IMR-90 (cell line): Measurements from ENCODE around the gene HEATR1. TPM values are rescaled to one million over a fixed set of nuclear protein-coding genes. Genes with fewer than 3 reads are reported as not detected.

Experiments used
- ATAC-seq: fragments of 200-7000 bp; cut with Tn5 transposase; 2 replicates; pipeline ENCODE4 v1.9.1; 2020; ENCODE audit warnings: low read depth, mild to moderate bottlenecking, moderate library complexity
- BruUV-seq: library from RNA; stranded (reverse); fragments of 400-500 nt; replicated peaks from 2 replicates; lab custom pipeline; 2021; lab: Mats Ljungman, UMichigan
- CTCF ChIA-PET: fragments of 300-600 bp; formaldehyde crosslinking; extraction: SDS; loops from one replicate; lab custom pipeline; 2021; ENCODE audit warnings: antibody characterized with exemption; lab: Yijun Ruan, JAX
- POLR2A ChIA-PET: fragments of 300-600 bp; sonication (Branson Sonifier 250); formaldehyde crosslinking; loops from one replicate; lab custom pipeline; 2022; ENCODE audit warnings: antibody characterized with exemption; ENCODE audit not compliant: unreplicated experiment; lab: Charles Lee
- DNase-seq: peaks from one replicate; pipeline ENCODE4 v3.0.0; 2013
- H2AFZ ChIP-seq: replicated peaks from 2 replicates; pipeline ENCODE3; 2013; ENCODE audit warnings: low read length, mild to moderate bottlenecking; ENCODE audit not compliant: poor library complexity
- H2AK5ac ChIP-seq: 2 replicates; pipeline ENCODE4 v1.6.1; 2013; ENCODE audit warnings: low read depth, low read length, inconsistent platforms
- H2AK9ac ChIP-seq: replicated peaks from 2 replicates; pipeline ENCODE3; 2013; ENCODE audit warnings: mild to moderate bottlenecking, low read depth, low read length, moderate library complexity; ENCODE audit not compliant: poor library complexity
- H2BK120ac ChIP-seq: 2 replicates; pipeline ENCODE4 v1.6.1; 2013; ENCODE audit warnings: low read depth, low read length, inconsistent platforms
- H2BK15ac ChIP-seq: 3 replicates; pipeline ENCODE4 v1.6.1; 2013; ENCODE audit warnings: low read depth, low read length, inconsistent platforms
- H2BK20ac ChIP-seq: 2 replicates; pipeline ENCODE4 v1.6.1; 2013; ENCODE audit warnings: low read depth, mild to moderate bottlenecking, inconsistent platforms, low read length, moderate library complexity
- H2BK5ac ChIP-seq: 2 replicates; pipeline ENCODE4 v1.6.1; 2013; ENCODE audit warnings: mild to moderate bottlenecking, low read depth, low read length, inconsistent platforms; ENCODE audit not compliant: poor library complexity, severe bottlenecking
- H3K14ac ChIP-seq: replicated peaks from 2 replicates; pipeline ENCODE4 v1.6.1; 2013; ENCODE audit warnings: low read depth, low read length, inconsistent platforms
- H3K18ac ChIP-seq: 2 replicates; pipeline ENCODE4 v1.6.1; 2013; ENCODE audit warnings: low read depth, low read length, control low read depth
- H3K23ac ChIP-seq: 2 replicates; pipeline ENCODE4 v1.6.1; 2013; ENCODE audit warnings: low read depth, low read length, inconsistent platforms
- H3K27ac ChIP-seq: 2 replicates; pipeline ENCODE4 v1.5.1; 2013; ENCODE audit warnings: mild to moderate bottlenecking, control low read depth, low read length; ENCODE audit not compliant: insufficient read depth
- H3K27me3 ChIP-seq: 2 replicates; pipeline ENCODE4 v1.6.1; 2013; ENCODE audit warnings: low read length; ENCODE audit not compliant: control insufficient read depth, insufficient read depth
- H3K36me3 ChIP-seq: 2 replicates; pipeline ENCODE4 v1.6.1; 2013; ENCODE audit warnings: low read length, mixed read lengths; ENCODE audit not compliant: control insufficient read depth, insufficient read depth
- H3K4ac ChIP-seq: 2 replicates; pipeline ENCODE4 v1.6.1; 2013; ENCODE audit warnings: low read depth, low read length, inconsistent platforms
- H3K4me1 ChIP-seq: 2 replicates; pipeline ENCODE4 v1.6.1; 2013; ENCODE audit warnings: low read length, mixed read lengths; ENCODE audit not compliant: control insufficient read depth, insufficient read depth
- H3K4me2 ChIP-seq: 2 replicates; pipeline ENCODE4 v1.6.1; 2013; ENCODE audit warnings: low read depth, mild to moderate bottlenecking, control low read depth, low read length, moderate library complexity
- H3K4me3 ChIP-seq: 2 replicates; pipeline ENCODE4 v1.5.1; 2013; ENCODE audit warnings: low read depth, mild to moderate bottlenecking, control low read depth, low read length, moderate library complexity; ENCODE audit not compliant: insufficient read depth
- H3K56ac ChIP-seq: 2 replicates; pipeline ENCODE4 v1.6.1; 2013; ENCODE audit warnings: low read length, inconsistent platforms; ENCODE audit not compliant: insufficient read depth; ENCODE audit errors: extremely low read depth
- H3K79me1 ChIP-seq, 2 experiments: 2 replicates each; pipeline ENCODE4 v1.6.1; 2013; ENCODE audit warnings: low read length in 2 of 2, inconsistent platforms in 1 of 2, low read depth in 1 of 2
- H3K9ac ChIP-seq: 2 replicates; pipeline ENCODE4 v1.6.1; 2013; ENCODE audit warnings: low read depth, low read length, control low read depth
- H3K9me1 ChIP-seq: 2 replicates; pipeline ENCODE4 v1.6.1; 2013; ENCODE audit warnings: low read length, inconsistent platforms; ENCODE audit not compliant: insufficient read depth
- H3K9me3 ChIP-seq: 2 replicates; pipeline ENCODE4 v1.6.1; 2013; ENCODE audit warnings: low read length; ENCODE audit not compliant: control insufficient read depth, insufficient read depth
- H4K20me1 ChIP-seq: 2 replicates; pipeline ENCODE4 v1.6.1; 2013; ENCODE audit warnings: low read length, inconsistent platforms; ENCODE audit not compliant: insufficient read depth
- H4K5ac ChIP-seq: 2 replicates; pipeline ENCODE4 v1.6.1; 2013; ENCODE audit warnings: mild to moderate bottlenecking, low read depth, low read length, control low read depth
- H4K8ac ChIP-seq, 2 experiments: 2 replicates each; pipeline ENCODE4 v1.6.1; 2013; ENCODE audit warnings: low read depth in 2 of 2, low read length in 2 of 2, control low read depth in 1 of 2, inconsistent platforms in 1 of 2
- H4K91ac ChIP-seq: 2 replicates; pipeline ENCODE4 v1.6.1; 2013; ENCODE audit warnings: low read depth, low read length, inconsistent platforms; ENCODE audit not compliant: insufficient read depth
- BHLHE40 ChIP-seq: fragments of 150-350 bp; IDR thresholded peaks from 2 replicates; pipeline ENCODE4 v1.6.1; 2016; ENCODE audit warnings: mild to moderate bottlenecking, low read depth, low read length
- CEBPB ChIP-seq: IDR thresholded peaks from 2 replicates; pipeline ENCODE4 v1.6.1; 2012; ENCODE audit warnings: low read depth, low read length, improper control_type of control experiment
- WGBS, 2 experiments: methylation state at CpG; one replicate each; pipeline versions ENCODE4 v1.1.5 to v1.1.7; 2013; ENCODE audit warnings: missing lambda C conversion rate in 2 of 2; ENCODE audit not compliant: insufficient read length in 1 of 2; ENCODE audit errors: extremely low coverage in 2 of 2; 5-methylcytosine and 5-hydroxymethylcytosine counted together
- dilution Hi-C: fragments of 300-500 bp; cut with HindIII; formaldehyde crosslinking; loops from one replicate; pipeline ENCODE4 v1.14.3; 2018; ENCODE audit warnings: low sequenced_read_pairs; ENCODE audit not compliant: unreplicated experiment
- in situ Hi-C: fragments of 300-500 bp; cut with MboI; formaldehyde crosslinking; loops from 3 replicates; pipeline ENCODE4 v1.14.3; 2019; ENCODE audit warnings: low sequenced_read_pairs, inconsistent platforms, mixed read lengths
- intact Hi-C: fragments of 100-400 bp; cut with micrococcal nuclease; formaldehyde crosslinking; loops from 2 replicates; pipeline ENCODE4 v1.10.0; 2022
- polyA plus RNA-seq, 3 experiments: library from polyadenylated mRNA; depleted of rRNA; stranded (reverse); fragments of >200 nt; gene quantifications; 2 replicates each; pipeline ENCODE4 v1.2.3, GENCODE V29; 2012; ENCODE audit warnings: low replicate concordance in 1 of 3
- total RNA-seq: library from RNA; depleted of rRNA; stranded (reverse); fragments of >200 nt; gene quantifications from 2 replicates; pipeline ENCODE4 v1.2.3, GENCODE V29; 2012
- TF ChIP-seq, protein P1 (sequence below): fragments of 150-350 bp; IDR thresholded peaks from 2 replicates; pipeline ENCODE4 v1.6.1; 2016; ENCODE audit warnings: low read depth, mild to moderate bottlenecking, low read length, moderate library complexity, borderline replicate concordance

The HEATR1 gene
- total and polyA plus RNA-seq, 2 of the 4 experiments (the other 2 are of a cell fraction): 8.5 to 53.8 TPM

DNA sequence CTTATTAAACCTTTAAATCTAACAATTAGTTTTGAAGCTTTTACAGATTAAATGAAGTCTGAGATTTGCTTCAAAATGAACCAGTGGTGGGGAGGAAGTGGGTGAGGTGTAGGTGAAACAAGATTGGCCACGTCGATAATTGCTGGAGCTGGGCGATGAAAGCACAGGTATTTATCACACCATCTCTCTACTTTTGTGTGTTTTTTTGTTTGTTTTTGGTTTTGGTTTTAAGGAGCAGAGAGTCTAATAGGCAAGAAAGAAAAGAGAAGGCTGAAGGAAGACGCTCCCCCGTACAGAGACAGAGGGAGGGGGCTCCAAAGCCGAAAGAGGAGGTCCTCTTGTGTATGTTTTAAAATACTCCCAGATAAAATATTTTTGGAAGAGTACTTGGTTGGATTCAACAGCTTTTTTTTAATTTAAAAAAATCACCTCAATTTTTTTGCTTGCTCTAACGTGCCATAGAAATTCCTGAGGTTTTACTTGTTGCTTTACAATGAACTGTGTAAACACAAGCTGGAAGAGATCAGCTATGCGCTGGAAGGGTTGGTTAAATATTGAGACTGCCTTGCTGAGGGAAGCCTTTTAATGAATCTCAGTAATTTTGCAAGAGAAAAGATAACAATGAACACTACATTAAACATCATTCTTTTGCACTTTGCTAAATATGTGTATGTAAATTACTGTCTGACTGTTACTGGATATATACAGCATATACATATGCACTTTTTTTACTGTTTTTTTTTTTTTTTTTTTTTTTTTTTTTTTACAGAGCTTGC, 87.2 kb downstream of the HEATR1 start:
- DNase-seq: peak; percentile 85
- POLR2A ChIA-PET: interaction anchor here (0.6 kb wide), 3 partner anchors 14 to 429 kb away, joined by 3 to 9 read pairs (median 4); no protein-coding TSS in a partner anchor

More for the DNA sequence above, 87.2 kb downstream of the HEATR1 start:
- no peak overlapping the region for H2AFZ ChIP-seq
- CTCF ChIA-PET: interaction anchor here (0.6 kb wide), 3 partner anchors 10 to 47 kb away, joined by 3 read pairs; no protein-coding TSS in a partner anchor
- no peaks in the 10 kb centered on the region for H3K79me1 ChIP-seq
- peak overlapping the region; percentile 84 for H2BK120ac ChIP-seq
- intact Hi-C loops (no loop called here), in situ Hi-C loops (no loop called here), dilution Hi-C loops (no loop called here)
- no TSS peak for BruUV-seq
- no peak overlapping the region for H3K4me3 ChIP-seq
- H3K23ac ChIP-seq: no peak overlapping the region
- H3K9ac ChIP-seq: no peak overlapping the region
- peak overlapping the region; percentile 43; the same call in 1 of the 2 replicates for H3K4me2 ChIP-seq
- peak overlapping the region; percentile 95 for H2BK20ac ChIP-seq
- H4K91ac ChIP-seq: peak overlapping the region; percentile 72
- TF ChIP-seq BHLHE40: peak; percentile 91
- TF ChIP-seq, protein P1, sequence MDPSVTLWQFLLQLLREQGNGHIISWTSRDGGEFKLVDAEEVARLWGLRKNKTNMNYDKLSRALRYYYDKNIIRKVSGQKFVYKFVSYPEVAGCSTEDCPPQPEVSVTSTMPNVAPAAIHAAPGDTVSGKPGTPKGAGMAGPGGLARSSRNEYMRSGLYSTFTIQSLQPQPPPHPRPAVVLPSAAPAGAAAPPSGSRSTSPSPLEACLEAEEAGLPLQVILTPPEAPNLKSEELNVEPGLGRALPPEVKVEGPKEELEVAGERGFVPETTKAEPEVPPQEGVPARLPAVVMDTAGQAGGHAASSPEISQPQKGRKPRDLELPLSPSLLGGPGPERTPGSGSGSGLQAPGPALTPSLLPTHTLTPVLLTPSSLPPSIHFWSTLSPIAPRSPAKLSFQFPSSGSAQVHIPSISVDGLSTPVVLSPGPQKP: no peak
- peak; percentile 9; the same call in 1 of the 2 replicates for TF ChIP-seq CEBPB
- no peak overlapping the region; the same call in 1 of the 2 replicates for H3K56ac ChIP-seq
- no peaks in the 10 kb centered on the region for H3K9me1 ChIP-seq
- no peaks in the 10 kb centered on the region for H4K20me1 ChIP-seq
- H3K14ac ChIP-seq: no peak overlapping the region
- no peak overlapping the region for H2AK9ac ChIP-seq
- H2BK15ac ChIP-seq: peak overlapping the region; percentile 62; the same call in 1 of the 3 replicates
- WGBS, 2 experiments: no CpG with 5 or more reads among the region's 8 CpGs
- no peaks in the 10 kb centered on the region for H3K9me3 ChIP-seq
- no peak overlapping the region; the same call in 1 of the 2 replicates for H4K5ac ChIP-seq
- peak overlapping the region; percentile 88 for H3K18ac ChIP-seq
- no peak overlapping the region for H2BK5ac ChIP-seq
- no peaks in the 10 kb centered on the region for H3K36me3 ChIP-seq
- H4K8ac ChIP-seq: peak overlapping the region in 1 of 2 experiments; percentile 22; a peak in 1 of 4 replicates
- peak overlapping the region; percentile 74 for H3K4ac ChIP-seq
- H3K27ac ChIP-seq: peak overlapping the region; percentile 41; the same call in 1 of the 2 replicates
- no peaks in the 10 kb centered on the region for H3K27me3 ChIP-seq
- peak overlapping the region; percentile 85; the same call in 1 of the 2 replicates for H2AK5ac ChIP-seq
- H3K4me1 ChIP-seq: peaks cover 7% of the 10 kb centered on the region; the same call in 1 of the 2 replicates
- peak; percentile 90 for ATAC-seq
